Liver (tissue), 9 donors: ENCODE data around the gene DYNC1H1. TPM values are rescaled to one million over a fixed set of nuclear protein-coding genes. Genes with fewer than 3 reads are reported as not detected.

Experiments used
- DNase-seq: peaks from one replicate; pipeline ENCODE4 v3.0.0-alpha.2; 2017; ENCODE audit warnings: low spot score
- H3K27ac ChIP-seq, 2 donors: one replicate each; pipeline ENCODE4 v1.7.0; 2013; ENCODE audit warnings: inconsistent platforms in 2 of 2, low read length in 2 of 2, control low read depth in 1 of 2, low read depth in 1 of 2, mild to moderate bottlenecking in 1 of 2
- H3K27me3 ChIP-seq, 4 donors: one replicate each; pipeline versions ENCODE4 v1.6.1 to v1.7.0; 2013; ENCODE audit warnings: low read length in 3 of 4, inconsistent platforms in 1 of 4, mild to moderate bottlenecking in 1 of 4, moderate library complexity in 1 of 4; ENCODE audit not compliant: control insufficient read depth in 4 of 4, insufficient read depth in 4 of 4
- H3K36me3 ChIP-seq, 4 donors: one replicate each; pipeline versions ENCODE4 v1.6.1 to v1.7.0; 2013; ENCODE audit warnings: low read length in 3 of 4, mild to moderate bottlenecking in 3 of 4, low read depth in 1 of 4, moderate library complexity in 1 of 4; ENCODE audit not compliant: control insufficient read depth in 4 of 4, insufficient read depth in 3 of 4
- H3K4me1 ChIP-seq, 4 donors: one replicate each; pipeline versions ENCODE4 v1.6.1 to v1.7.0; 2013; ENCODE audit warnings: low read length in 3 of 4, mild to moderate bottlenecking in 3 of 4, moderate library complexity in 1 of 4; ENCODE audit not compliant: control insufficient read depth in 4 of 4, insufficient read depth in 4 of 4
- H3K4me3 ChIP-seq, 3 donors: one replicate each; pipeline versions ENCODE4 v1.6.1 to v1.7.0; 2013; ENCODE audit warnings: low read length in 3 of 3, control low read depth in 1 of 3, low read depth in 1 of 3, mild to moderate bottlenecking in 1 of 3
- H3K9ac ChIP-seq, 2 donors: one replicate each; pipeline ENCODE4 v1.7.0; 2013; ENCODE audit warnings: low read length in 2 of 2, mild to moderate bottlenecking in 2 of 2, moderate library complexity in 2 of 2, control low read depth in 1 of 2, low read depth in 1 of 2
- H3K9me3 ChIP-seq, 4 donors: one replicate each; pipeline versions ENCODE4 v1.6.1 to v1.7.0; 2013; ENCODE audit warnings: low read length in 3 of 4; ENCODE audit not compliant: control insufficient read depth in 4 of 4
- EGR1 ChIP-seq, 2 donors: IDR thresholded peaks; 2 replicates each; pipeline ENCODE4 v1.6.1; 2016 to 2018; ENCODE audit warnings: antibody characterized with exemption in 2 of 2, low read depth in 2 of 2
- FOXA1 ChIP-seq: IDR thresholded peaks from 2 replicates; pipeline ENCODE4 v1.6.1; 2016; ENCODE audit warnings: antibody characterized with exemption
- FOXA2 ChIP-seq: IDR thresholded peaks from 2 replicates; pipeline ENCODE4 v1.6.1; 2016; ENCODE audit warnings: antibody characterized with exemption
- GABPA ChIP-seq, 2 donors: IDR thresholded peaks in 1 of 2; conservative IDR thresholded peaks in 1 of 2; 2 replicates each; pipeline ENCODE4 v1.6.1; 2016; ENCODE audit warnings: antibody characterized with exemption in 2 of 2, mild to moderate bottlenecking in 1 of 2, moderate library complexity in 1 of 2
- HNF4A ChIP-seq, 2 donors: conservative IDR thresholded peaks; 2 replicates each; pipeline ENCODE4 v1.6.1; 2016; ENCODE audit warnings: antibody characterized with exemption in 2 of 2, mild to moderate bottlenecking in 2 of 2
- HNF4G ChIP-seq: IDR thresholded peaks from 2 replicates; pipeline ENCODE4 v1.6.1; 2016; ENCODE audit warnings: antibody characterized with exemption
- JUND ChIP-seq, 2 donors: IDR thresholded peaks; 2 replicates each; pipeline ENCODE4 v1.6.1; 2016; ENCODE audit warnings: antibody characterized with exemption in 2 of 2
- NR2F2 ChIP-seq: IDR thresholded peaks from 2 replicates; pipeline ENCODE4 v1.6.1; 2016; ENCODE audit warnings: antibody characterized with exemption
- RAD21 ChIP-seq, 2 donors: IDR thresholded peaks; 2 replicates each; pipeline ENCODE4 v1.6.1; 2016; ENCODE audit warnings: antibody characterized with exemption in 2 of 2, mild to moderate bottlenecking in 2 of 2
- RXRA ChIP-seq, 2 donors: IDR thresholded peaks; 2 replicates each; pipeline ENCODE4 v1.6.1; 2017 to 2018; ENCODE audit warnings: antibody characterized with exemption in 2 of 2, mild to moderate bottlenecking in 1 of 2
- SP1 ChIP-seq: IDR thresholded peaks from 2 replicates; pipeline ENCODE4 v1.6.1; 2018; ENCODE audit warnings: antibody characterized with exemption, mild to moderate bottlenecking
- TAF1 ChIP-seq: conservative IDR thresholded peaks from 2 replicates; pipeline ENCODE4 v1.6.1; 2016; ENCODE audit warnings: antibody characterized with exemption, mild to moderate bottlenecking
- YY1 ChIP-seq: IDR thresholded peaks from 2 replicates; pipeline ENCODE4 v1.6.1; 2016; ENCODE audit warnings: antibody characterized with exemption, mild to moderate bottlenecking
- WGBS: extraction: QIAGEN DNeasy Blood & Tissue Kit; methylation state at CpG from one replicate; pipeline ENCODE4 v1.1.7; 2013; 5-methylcytosine and 5-hydroxymethylcytosine counted together
- polyA plus RNA-seq, 2 donors: library from polyadenylated mRNA; stranded (reverse) in 1 of 2; unstranded in 1 of 2; fragments of 200-250 nt in 1 of 2; fragments of >200 nt in 1 of 2; fragmentation: Nextera tagmentation in 1 of 2; extraction: Ambion mirVana in 1 of 2; gene quantifications; one replicate each; pipeline versions ENCODE4 v1.2.1 to v1.2.3, GENCODE V29; 2013 to 2015
- total RNA-seq, 2 donors: library from RNA; depleted of rRNA; stranded (reverse); fragments of >200 nt; gene quantifications; one replicate each; pipeline ENCODE4 v1.2.3, GENCODE V29; 2014
- TF ChIP-seq, protein P1 (sequence below): IDR thresholded peaks from 2 replicates; pipeline ENCODE4 v1.6.1; 2016; ENCODE audit warnings: antibody characterized with exemption
- TF ChIP-seq, protein P2 (sequence below): IDR thresholded peaks from 2 replicates; pipeline ENCODE4 v1.6.1; 2016; ENCODE audit warnings: antibody characterized with exemption
- TF ChIP-seq, protein P3 (sequence below): IDR thresholded peaks from 2 replicates; pipeline ENCODE4 v1.6.1; 2016; ENCODE audit warnings: antibody characterized with exemption
- TF ChIP-seq, protein P4 (sequence below): fragments of 150-350 bp; IDR thresholded peaks from 2 replicates; pipeline ENCODE4 v1.5.1; 2017; ENCODE audit warnings: improper control_type of control experiment, low read depth, low read length; ENCODE audit not compliant: missing input control
- TF ChIP-seq, protein P5 (sequence below): IDR thresholded peaks from 2 replicates; pipeline ENCODE4 v1.6.1; 2016; ENCODE audit warnings: antibody characterized with exemption, mild to moderate bottlenecking
- donor health status: healthy.
- donor health status: healthy.
- donor health status: healthy.
- donor health status: healthy.
- donor health status: healthy.

DYNC1H1 gene
- total and polyA plus RNA-seq, 4 donors, result 50.3 to 201 (median 82.6) TPM

DNA sequence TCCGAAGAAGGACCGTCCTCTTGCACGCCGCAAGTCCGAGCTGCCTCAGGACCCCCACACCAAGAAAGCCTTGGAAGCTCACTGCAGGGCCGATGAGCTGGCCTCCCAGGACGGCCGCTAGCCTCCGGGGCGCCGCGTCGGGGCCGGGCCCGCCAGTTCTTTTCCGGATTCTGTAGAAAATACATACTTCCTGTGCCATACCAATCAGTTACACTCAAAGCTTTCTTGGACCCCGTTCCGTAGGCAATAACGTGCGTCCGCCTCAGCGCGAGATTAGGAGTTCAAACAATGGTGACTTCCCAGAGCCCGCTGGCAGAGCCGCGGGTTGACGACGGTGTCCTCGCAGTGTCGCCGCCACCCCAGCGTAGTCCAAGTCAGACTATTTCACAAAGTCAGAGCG lies 39.2 kb upstream of the DYNC1H1 start:
- Histone ChIP-seq H3K4me3 (no peak overlapping the region), H3K27ac (no peak overlapping the region), H3K27me3 (no peaks in the 10 kb centered on the region), H3K9ac (no peak overlapping the region), H3K9me3 (no peaks in the 10 kb centered on the region), H3K4me1 (no peaks in the 10 kb centered on the region), H3K36me3 (peaks cover 2 to 17% (median 10%) of the 10 kb centered on the region in 4 donors)
- TF ChIP-seq TAF1 (no peak), EGR1 (IDR thresholded peaks at IDR 0.05; ENCODE audit: low read depth in 2 of 2) (no peak), HNF4A (conservative IDR thresholded peaks at IDR 0.05) (no peak), YY1 (no peak), JUND (IDR thresholded peaks at IDR 0.05) (no peak), FOXA2 (no peak), FOXA1 (no peak), HNF4G (no peak), RAD21 (IDR thresholded peaks at IDR 0.05) (no peak), GABPA (IDR thresholded peaks at IDR 0.05 in 1 of 2, conservative IDR thresholded peaks at IDR 0.05 in 1 of 2) (no peak), SP1 (no peak), NR2F2 (no peak)
- TF ChIP-seq, protein P1, sequence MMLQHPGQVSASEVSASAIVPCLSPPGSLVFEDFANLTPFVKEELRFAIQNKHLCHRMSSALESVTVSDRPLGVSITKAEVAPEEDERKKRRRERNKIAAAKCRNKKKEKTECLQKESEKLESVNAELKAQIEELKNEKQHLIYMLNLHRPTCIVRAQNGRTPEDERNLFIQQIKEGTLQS, result no peak
- TF ChIP-seq, protein P2, sequence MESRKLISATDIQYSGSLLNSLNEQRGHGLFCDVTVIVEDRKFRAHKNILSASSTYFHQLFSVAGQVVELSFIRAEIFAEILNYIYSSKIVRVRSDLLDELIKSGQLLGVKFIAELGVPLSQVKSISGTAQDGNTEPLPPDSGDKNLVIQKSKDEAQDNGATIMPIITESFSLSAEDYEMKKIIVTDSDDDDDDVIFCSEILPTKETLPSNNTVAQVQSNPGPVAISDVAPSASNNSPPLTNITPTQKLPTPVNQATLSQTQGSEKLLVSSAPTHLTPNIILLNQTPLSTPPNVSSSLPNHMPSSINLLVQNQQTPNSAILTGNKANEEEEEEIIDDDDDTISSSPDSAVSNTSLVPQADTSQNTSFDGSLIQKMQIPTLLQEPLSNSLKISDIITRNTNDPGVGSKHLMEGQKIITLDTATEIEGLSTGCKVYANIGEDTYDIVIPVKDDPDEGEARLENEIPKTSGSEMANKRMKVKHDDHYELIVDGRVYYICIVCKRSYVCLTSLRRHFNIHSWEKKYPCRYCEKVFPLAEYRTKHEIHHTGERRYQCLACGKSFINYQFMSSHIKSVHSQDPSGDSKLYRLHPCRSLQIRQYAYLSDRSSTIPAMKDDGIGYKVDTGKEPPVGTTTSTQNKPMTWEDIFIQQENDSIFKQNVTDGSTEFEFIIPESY, result no peak
- TF ChIP-seq, protein P3, sequence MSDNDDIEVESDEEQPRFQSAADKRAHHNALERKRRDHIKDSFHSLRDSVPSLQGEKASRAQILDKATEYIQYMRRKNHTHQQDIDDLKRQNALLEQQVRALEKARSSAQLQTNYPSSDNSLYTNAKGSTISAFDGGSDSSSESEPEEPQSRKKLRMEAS, result no peak
- TF ChIP-seq, protein P4, sequence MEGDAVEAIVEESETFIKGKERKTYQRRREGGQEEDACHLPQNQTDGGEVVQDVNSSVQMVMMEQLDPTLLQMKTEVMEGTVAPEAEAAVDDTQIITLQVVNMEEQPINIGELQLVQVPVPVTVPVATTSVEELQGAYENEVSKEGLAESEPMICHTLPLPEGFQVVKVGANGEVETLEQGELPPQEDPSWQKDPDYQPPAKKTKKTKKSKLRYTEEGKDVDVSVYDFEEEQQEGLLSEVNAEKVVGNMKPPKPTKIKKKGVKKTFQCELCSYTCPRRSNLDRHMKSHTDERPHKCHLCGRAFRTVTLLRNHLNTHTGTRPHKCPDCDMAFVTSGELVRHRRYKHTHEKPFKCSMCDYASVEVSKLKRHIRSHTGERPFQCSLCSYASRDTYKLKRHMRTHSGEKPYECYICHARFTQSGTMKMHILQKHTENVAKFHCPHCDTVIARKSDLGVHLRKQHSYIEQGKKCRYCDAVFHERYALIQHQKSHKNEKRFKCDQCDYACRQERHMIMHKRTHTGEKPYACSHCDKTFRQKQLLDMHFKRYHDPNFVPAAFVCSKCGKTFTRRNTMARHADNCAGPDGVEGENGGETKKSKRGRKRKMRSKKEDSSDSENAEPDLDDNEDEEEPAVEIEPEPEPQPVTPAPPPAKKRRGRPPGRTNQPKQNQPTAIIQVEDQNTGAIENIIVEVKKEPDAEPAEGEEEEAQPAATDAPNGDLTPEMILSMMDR, result no peak
- no peak for DNase-seq
- WGBS, result 98% methylated on average over 33 of the region's 33 CpGs

DNA sequence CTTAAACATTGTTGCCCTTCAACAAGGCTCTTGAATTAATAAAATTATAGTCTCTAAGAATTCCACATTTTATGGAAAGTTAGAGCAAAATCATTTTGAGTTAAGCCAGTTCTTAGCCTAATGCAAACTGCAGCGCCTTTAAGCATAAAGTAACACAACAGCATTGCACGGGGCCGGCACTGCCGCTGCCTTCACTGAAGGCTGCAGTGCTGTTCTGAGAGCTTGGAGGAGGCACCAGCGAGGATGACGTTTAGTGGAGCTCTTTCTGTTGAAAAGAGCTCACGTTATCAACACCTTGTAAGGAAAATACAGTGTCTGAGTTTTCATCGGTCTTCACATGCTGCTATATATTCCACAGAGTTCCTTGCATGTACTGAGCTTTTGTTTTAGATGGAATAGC lies 38.3 kb upstream of the DYNC1H1 start:
- Histone ChIP-seq H3K4me3 (no peak overlapping the region), H3K9ac (no peak overlapping the region), H3K9me3 (no peaks in the 10 kb centered on the region), H3K27me3 (no peaks in the 10 kb centered on the region), H3K27ac (no peak overlapping the region), H3K4me1 (no peaks in the 10 kb centered on the region), H3K36me3 (peaks cover 2 to 17% (median 9%) of the 10 kb centered on the region in 4 donors)
- TF ChIP-seq EGR1 (IDR thresholded peaks at IDR 0.05; ENCODE audit: low read depth in 2 of 2) (no peak), GABPA (IDR thresholded peaks at IDR 0.05 in 1 of 2, conservative IDR thresholded peaks at IDR 0.05 in 1 of 2) (no peak), TAF1 (no peak), HNF4A (conservative IDR thresholded peaks at IDR 0.05) (no peak), FOXA1 (no peak), HNF4G (no peak), SP1 (no peak), FOXA2 (no peak), NR2F2 (no peak), YY1 (no peak), RXRA (IDR thresholded peaks at IDR 0.05) (no peak), RAD21 (IDR thresholded peaks at IDR 0.05) (no peak), JUND (IDR thresholded peaks at IDR 0.05) (no peak)
- TF ChIP-seq, protein P5, sequence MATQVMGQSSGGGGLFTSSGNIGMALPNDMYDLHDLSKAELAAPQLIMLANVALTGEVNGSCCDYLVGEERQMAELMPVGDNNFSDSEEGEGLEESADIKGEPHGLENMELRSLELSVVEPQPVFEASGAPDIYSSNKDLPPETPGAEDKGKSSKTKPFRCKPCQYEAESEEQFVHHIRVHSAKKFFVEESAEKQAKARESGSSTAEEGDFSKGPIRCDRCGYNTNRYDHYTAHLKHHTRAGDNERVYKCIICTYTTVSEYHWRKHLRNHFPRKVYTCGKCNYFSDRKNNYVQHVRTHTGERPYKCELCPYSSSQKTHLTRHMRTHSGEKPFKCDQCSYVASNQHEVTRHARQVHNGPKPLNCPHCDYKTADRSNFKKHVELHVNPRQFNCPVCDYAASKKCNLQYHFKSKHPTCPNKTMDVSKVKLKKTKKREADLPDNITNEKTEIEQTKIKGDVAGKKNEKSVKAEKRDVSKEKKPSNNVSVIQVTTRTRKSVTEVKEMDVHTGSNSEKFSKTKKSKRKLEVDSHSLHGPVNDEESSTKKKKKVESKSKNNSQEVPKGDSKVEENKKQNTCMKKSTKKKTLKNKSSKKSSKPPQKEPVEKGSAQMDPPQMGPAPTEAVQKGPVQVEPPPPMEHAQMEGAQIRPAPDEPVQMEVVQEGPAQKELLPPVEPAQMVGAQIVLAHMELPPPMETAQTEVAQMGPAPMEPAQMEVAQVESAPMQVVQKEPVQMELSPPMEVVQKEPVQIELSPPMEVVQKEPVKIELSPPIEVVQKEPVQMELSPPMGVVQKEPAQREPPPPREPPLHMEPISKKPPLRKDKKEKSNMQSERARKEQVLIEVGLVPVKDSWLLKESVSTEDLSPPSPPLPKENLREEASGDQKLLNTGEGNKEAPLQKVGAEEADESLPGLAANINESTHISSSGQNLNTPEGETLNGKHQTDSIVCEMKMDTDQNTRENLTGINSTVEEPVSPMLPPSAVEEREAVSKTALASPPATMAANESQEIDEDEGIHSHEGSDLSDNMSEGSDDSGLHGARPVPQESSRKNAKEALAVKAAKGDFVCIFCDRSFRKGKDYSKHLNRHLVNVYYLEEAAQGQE, result no peak
- TF ChIP-seq, protein P1, result no peak
- TF ChIP-seq, protein P4, result no peak
- TF ChIP-seq, protein P3, result no peak
- TF ChIP-seq, protein P2, result no peak
- WGBS, result 95% methylated on average over 8 of the region's 8 CpGs
- no peak for DNase-seq
